Umbilical cord (tissue), 2 donors: ENCODE results near the gene ERN2. TPM values are rescaled to one million over a fixed set of nuclear protein-coding genes. Genes with fewer than 3 reads are reported as not detected.

Experiments used
- DNase-seq: peaks from one replicate; pipeline ENCODE4 v3.0.0-alpha.2; 2015; ENCODE audit warnings: low spot score
- total RNA-seq: library from RNA; depleted of rRNA; stranded (reverse); fragments of >200 nt; gene quantifications from one replicate; pipeline ENCODE4 v1.2.3, GENCODE V29; 2014; ENCODE audit warnings: low replicate concordance; ENCODE audit not compliant: insufficient read depth

The ERN2 gene
- total RNA-seq, 1 donor from 2014 or later = 5.8 TPM

GRCh38 chr16:23689442-23690187 is 23.4 kb downstream of the ERN2 start:
- DNase-seq = no peak

- DNase-seq = no peak
Observed at GRCh38 chr16:23687034-23687808, 25.8 kb downstream of the ERN2 start.

DNA sequence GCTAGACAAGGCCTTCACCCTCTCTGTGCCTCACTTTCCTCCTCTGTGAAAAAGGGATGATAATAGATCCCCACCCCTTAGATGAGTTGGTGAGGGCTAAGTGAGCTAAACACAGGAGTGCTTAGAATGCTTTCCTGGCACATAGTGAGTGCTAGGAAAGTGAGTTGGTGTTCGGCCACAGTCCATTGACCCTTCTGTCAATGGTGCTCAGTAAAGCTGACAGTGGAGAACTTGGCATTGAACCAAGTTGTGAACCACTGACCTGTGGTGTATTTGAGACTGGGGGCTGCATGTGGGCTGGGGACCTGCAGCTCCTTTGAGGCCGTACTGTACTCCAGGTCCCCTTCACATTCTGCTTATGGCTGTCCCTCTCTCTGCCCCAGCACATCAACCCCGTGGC is 29.5 kb downstream of the ERN2 start:
- no peak for DNase-seq

DNA sequence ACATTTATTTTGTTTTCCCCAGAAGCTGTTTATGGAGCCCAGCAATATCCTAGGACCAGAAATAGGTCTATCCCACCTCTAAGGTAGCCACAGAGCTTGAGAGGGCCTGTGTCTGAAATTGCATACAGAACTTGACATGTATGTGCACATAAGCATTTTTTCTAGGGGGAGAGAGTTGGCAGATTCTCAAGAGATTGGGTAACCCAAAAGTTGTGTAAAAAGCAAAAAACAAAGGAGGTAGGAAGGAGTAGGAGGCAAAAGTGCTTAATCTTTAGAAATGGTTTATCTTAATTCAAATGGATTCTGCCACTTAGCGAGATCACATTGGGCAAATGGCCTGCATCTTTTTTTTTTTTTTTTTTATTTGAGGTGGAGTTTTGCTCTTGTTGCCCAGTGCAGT is 30.8 kb downstream of the ERN2 start:
- DNase-seq = no peak

- DNase-seq = no peak
Observed at GRCh38 chr16:23679986-23680336, 33.1 kb downstream of the ERN2 start.

DNA sequence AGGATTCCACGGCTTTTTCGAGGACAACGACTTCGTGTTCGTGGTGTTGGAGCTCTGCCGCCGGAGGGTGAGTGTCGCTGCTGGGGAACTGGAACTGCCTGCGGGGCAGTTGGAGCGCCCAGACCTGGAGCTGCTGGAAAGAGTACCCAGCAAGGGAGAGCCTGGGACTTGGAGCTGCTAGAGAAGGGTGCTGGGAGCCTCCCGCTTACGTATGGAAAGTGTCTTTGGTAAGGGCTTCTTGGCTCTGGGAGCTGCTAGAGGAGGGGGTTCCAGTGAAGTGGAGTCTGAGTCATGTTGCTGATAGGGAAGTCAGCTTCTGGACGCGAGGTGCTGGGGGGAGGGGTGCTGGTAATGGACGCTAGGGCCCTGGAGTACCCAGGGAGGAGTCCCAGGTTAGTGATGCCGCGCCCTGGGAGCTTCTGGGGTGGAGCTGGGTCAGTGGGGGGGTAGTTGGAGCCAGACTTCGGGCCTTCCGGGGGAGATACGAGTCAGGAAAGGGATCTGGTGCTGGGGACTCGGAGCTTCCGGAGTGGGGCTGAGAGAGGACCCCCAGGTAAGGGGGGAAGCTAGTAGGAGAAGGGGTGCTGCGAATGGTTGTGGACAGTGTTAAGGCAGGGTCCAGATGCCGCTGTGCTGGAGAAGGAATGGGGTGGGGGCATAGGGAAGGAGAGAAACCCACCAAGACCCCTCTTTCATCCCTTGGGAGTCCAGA is 33.6 kb downstream of the ERN2 start:
- peak; percentile 15 for DNase-seq

- DNase-seq = peak; percentile 90
Observed at GRCh38 chr16:23678430-23679273, 34.4 kb downstream of the ERN2 start, which contains the start of gene PLK1. Gene PLK1 (plus strand): TSS chr16:23678889. CDS start chr16:23678933, 44 bp downstream.

GRCh38 chr16:23676924-23677480 is 36.0 kb downstream of the ERN2 start:
- DNase-seq = no peak

DNA sequence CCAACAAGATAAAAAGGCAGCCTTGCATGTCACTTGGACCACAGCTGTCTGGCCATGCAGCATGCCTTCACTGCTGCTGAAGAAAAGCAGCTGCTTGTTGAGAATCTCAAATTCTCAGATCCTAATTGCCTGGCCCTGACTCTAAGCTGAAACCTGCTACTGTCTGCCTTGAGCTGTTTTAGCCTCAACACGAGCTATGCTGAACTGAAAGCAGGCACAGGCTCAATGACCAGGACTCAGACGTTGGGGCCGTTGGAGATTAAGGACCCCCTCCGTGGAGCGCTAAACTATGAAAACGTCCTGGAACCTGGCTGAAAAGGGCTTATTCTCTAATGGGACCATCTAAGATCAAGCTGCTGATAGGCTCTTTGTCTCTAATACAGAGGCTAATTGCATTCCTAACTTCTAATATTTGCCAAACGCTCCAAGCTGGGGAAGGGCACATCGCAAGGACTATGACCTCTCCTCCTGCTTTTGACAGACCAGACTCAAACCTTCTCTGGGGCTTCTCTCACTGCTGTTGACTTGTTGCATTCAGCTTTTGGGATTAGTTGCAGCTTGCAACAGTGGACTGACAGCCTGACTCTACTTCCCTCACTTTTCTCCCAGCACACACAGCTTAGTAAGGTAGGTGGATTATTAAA is 38.9 kb downstream of the ERN2 start:
- DNase-seq = no peak

DNA sequence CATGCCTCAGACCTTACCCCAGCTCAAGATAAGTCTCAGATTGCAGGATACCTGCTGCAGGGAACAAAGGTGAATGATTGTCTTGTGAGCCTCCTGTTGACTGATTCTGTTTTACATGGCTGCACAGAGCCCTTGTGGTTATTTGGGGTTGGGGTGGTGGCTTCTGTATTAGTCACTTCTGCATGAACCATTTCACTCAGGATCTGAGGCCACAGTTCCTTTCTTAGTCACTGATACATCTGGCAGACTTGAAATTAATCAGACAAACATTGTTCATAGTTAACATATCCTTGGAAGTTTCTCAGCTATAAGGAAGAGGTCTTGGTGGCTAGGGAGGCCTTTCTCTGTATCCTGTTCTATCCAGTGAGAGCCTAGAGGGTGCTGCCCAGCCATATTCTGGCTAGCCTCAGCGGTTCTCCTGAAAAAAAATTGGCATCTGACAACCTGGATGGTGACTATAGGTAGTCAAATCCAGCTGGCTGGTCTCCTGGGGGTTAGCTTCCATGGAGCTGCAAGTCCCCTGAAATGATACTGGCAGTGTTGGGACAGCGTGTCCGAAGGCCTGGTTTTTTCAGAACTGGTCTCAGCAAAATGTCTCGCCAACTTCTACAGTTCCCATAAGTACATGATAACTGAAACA is 42.8 kb downstream of the ERN2 start:
- no peak for DNase-seq

- DNase-seq = no peak
Observed at GRCh38 chr16:23668873-23669272, 44.1 kb downstream of the ERN2 start.

DNA sequence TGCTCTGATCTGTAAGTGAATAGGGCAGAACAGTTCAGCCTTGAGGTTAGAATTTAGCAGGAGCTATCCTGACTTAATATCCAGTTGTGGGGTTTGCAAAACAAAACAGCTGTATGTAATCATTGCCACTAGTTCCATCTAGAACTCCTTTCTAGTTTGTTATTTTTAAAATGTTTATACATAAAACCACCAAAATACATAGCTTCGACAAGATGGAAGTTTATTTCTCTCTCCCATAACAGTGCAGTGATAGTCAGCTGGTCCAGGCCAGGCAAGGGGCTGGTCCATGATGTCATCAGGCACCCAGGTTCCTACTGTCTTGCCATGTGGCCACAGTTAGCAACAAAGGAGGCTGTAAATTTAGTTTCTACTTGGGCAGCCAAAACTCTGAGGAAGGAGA is 44.8 kb downstream of the ERN2 start:
- DNase-seq = no peak

DNA sequence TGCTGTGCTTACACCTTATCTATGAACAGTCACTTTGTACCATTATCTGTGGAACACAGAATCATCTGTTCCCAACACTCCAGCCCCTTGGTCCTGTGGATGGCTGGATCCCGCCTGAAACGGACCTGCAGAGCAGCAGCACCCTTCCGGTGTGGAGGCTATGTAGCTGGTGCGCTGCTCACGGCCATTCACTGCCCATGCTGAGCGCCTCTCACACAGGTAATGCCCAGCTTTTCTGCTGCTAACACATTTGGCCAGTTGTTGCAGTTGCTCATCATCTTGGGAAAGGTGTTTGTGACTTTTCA is 45.7 kb downstream of the ERN2 start:
- no peak for DNase-seq

GRCh38 chr16:23666571-23667354 is 46.3 kb downstream of the ERN2 start:
- no peak for DNase-seq

GRCh38 chr16:23663918-23664317 is 49.1 kb downstream of the ERN2 start:
- no peak for DNase-seq

DNA sequence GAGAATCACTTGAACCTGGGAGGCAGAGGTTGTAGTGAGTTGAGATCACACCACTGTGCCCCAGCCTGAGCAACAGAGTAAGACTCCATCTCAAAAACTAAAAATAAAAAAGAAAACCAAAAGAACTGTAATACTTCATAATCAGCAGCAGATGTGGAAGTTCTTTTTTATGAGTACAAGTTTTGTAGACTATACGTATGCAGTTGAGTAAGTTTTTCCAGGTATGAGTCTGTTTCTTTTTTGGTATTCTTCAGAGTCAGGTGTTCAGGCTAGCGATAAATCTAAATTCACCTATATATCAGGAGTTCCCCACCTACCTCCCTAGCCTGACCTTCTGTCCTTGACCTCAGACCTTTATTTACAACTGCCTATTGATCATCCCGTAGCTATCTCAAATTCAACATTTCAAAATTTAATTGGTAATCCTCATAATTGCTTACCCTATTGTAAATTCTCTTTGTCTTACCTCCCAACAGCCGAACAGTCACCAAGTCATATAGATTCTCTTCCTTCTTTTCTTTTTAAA is 61.0 kb downstream of the ERN2 start:
- no peak for DNase-seq

- no peak for DNase-seq
Observed at GRCh38 chr16:23650674-23651416, 62.2 kb downstream of the ERN2 start.

DNA sequence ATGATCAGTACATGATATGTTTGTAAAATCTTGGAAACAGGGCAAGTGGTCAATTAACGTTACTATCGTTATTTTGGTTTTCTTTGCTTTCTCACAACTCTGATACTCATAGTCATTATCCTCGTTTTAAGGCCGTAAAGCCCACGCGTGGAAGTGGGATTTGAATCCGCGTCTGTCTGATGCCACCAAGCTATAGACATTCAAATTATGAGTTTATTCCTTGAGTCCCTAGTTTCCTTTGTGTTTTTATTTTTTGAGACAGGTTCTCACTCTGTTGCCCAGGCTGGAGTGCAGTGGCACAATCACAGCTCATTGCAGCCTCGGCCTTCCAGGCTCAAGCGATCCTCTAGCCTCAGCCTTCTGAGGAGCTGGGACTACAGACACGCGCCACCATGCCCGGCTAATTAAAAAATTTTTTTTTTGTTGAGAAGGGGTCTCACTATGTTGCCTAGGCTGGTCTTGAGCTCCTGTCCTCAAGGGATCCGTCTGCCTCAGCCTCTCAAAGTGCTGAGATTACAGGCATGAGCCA is 70.7 kb downstream of the ERN2 start:
- no peak for DNase-seq
